ENCODE data around the gene CHRNA10.

DNA sequence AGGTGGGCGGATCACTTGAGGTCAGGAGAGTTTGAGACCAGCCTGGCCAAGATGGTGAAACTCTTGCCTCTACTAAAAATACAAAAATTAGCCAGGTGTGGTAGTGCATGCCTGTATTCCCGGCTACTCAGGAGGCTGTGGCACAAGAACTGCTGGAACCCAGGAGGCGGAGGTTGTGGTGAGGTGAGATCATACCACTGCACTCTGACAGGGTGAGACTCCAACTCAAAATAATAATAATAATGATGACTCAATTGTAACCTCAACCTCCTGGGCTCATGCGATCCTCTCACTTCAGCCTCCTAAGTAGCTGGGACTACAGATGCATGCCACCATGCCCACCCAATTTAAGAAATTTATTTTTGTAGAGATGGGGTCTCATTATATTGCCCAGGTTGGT, 15.6 kb upstream of the CHRNA10 start:
- TF ChIP-seq POLR2A (IDR thresholded peaks at IDR 0.05; ENCODE audit: borderline replicate concordance, extremely low read depth, insufficient read depth, insufficient read length) = no peak
- TF ChIP-seq, protein P1, sequence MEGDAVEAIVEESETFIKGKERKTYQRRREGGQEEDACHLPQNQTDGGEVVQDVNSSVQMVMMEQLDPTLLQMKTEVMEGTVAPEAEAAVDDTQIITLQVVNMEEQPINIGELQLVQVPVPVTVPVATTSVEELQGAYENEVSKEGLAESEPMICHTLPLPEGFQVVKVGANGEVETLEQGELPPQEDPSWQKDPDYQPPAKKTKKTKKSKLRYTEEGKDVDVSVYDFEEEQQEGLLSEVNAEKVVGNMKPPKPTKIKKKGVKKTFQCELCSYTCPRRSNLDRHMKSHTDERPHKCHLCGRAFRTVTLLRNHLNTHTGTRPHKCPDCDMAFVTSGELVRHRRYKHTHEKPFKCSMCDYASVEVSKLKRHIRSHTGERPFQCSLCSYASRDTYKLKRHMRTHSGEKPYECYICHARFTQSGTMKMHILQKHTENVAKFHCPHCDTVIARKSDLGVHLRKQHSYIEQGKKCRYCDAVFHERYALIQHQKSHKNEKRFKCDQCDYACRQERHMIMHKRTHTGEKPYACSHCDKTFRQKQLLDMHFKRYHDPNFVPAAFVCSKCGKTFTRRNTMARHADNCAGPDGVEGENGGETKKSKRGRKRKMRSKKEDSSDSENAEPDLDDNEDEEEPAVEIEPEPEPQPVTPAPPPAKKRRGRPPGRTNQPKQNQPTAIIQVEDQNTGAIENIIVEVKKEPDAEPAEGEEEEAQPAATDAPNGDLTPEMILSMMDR (IDR thresholded peaks at IDR 0.05 in 2 of 3, conservative IDR thresholded peaks at IDR 0.05 in 1 of 3; ENCODE audit: borderline replicate concordance in 1 of 3, insufficient read depth in 1 of 3, low read depth in 2 of 3, low read length in 2 of 3) = no peak
- no peak for TF ChIP-seq JUND (IDR thresholded peaks at IDR 0.05)
- no peak for TF ChIP-seq TCF7L2 (IDR thresholded peaks at IDR 0.05; ENCODE audit: borderline replicate concordance, extremely low read depth, insufficient read depth, insufficient read length)

Data from HCT116 (cell line).